Heart right ventricle (tissue), 16 donors: ENCODE measurements around the gene GPRC6A. TPM values are rescaled to one million over a fixed set of nuclear protein-coding genes. Genes with fewer than 3 reads are reported as not detected.

Experiments used
- ATAC-seq, 8 donors: fragments of 200-7000 bp; cut with Tn5 transposase; one replicate each; pipeline ENCODE4 v1.9.1; 2020; ENCODE audit warnings: mild to moderate bottlenecking in 8 of 8, moderate library complexity in 8 of 8, moderate number of reproducible peaks in 1 of 8
- DNase-seq, 2 donors: peaks; one replicate each; pipeline ENCODE4 v3.0.0-alpha.2; 2020
- H3K27ac ChIP-seq, 10 donors: fragments of 200-600 bp; sonication (generic) in 2 of 10; one replicate each; pipeline versions ENCODE4 v1.5.0 to v1.8.0; 2020 to 2022; ENCODE audit warnings: mild to moderate bottlenecking in 3 of 10
- H3K27me3 ChIP-seq, 7 donors: fragments of 200-600 bp; one replicate each; pipeline ENCODE4 v1.8.0; 2021 to 2022; ENCODE audit warnings: mild to moderate bottlenecking in 2 of 7
- H3K36me3 ChIP-seq, 9 donors: fragments of 200-600 bp; sonication (generic) in 1 of 9; one replicate each; pipeline versions ENCODE4 v1.5.0 to v1.8.0; 2020 to 2022; ENCODE audit warnings: mild to moderate bottlenecking in 2 of 9
- H3K4me1 ChIP-seq, 9 donors: fragments of 200-600 bp; sonication (generic) in 1 of 9; one replicate each; pipeline versions ENCODE4 v1.5.0 to v1.8.0; 2020 to 2022; ENCODE audit warnings: mild to moderate bottlenecking in 4 of 9
- H3K4me3 ChIP-seq, 10 donors: fragments of 200-600 bp; sonication (generic) in 2 of 10; one replicate each; pipeline versions ENCODE4 v1.5.0 to v1.8.0; 2020 to 2022; ENCODE audit warnings: mild to moderate bottlenecking in 7 of 10, moderate library complexity in 2 of 10
- H3K9me3 ChIP-seq, 11 donors: fragments of 200-600 bp in 10 of 11; sonication (generic) in 2 of 11; one replicate each; pipeline versions ENCODE4 v1.5.0 to v1.8.0; 2013 to 2022; ENCODE audit warnings: mild to moderate bottlenecking in 2 of 11, control low read depth in 1 of 11, moderate library complexity in 1 of 11
- WGBS, 2 donors: extraction: QIAGEN DNeasy Blood & Tissue Kit; methylation state at CpG; one replicate each; pipeline ENCODE4 v1.1.7; 2013; ENCODE audit warnings: inconsistent platforms in 1 of 2; 5-methylcytosine and 5-hydroxymethylcytosine counted together
- intact Hi-C, 10 donors: fragments of 100-400 bp; cut with DNase I; formaldehyde crosslinking; loops; one replicate each; pipeline versions ENCODE4 v1.11.1 to v1.14.2; 2022
- polyA plus RNA-seq, 2 donors: library from polyadenylated mRNA; stranded (reverse); fragments of 200-250 nt; gene quantifications; one replicate each; pipeline ENCODE4 v1.2.3, GENCODE V29; 2013
- total RNA-seq, 10 donors: library from RNA; stranded (reverse); fragmentation: NEBNext Ultra II Directional in 3 of 10; extraction: Animal tissue kit (Norgen Biotek cat#: 25700) in 3 of 10; gene quantifications; one replicate each; pipeline versions ENCODE4 v1.2.1 to v1.2.4, GENCODE V29; 2021 to 2023
- TF ChIP-seq, protein P1 (sequence below), 9 donors: fragments of 200-600 bp; sonication (generic) in 2 of 9; IDR thresholded peaks; one replicate each; pipeline versions ENCODE4 v1.5.0 to v1.8.0; 2021 to 2022; ENCODE audit warnings: antibody characterized with exemption in 9 of 9, mild to moderate bottlenecking in 5 of 9, moderate library complexity in 1 of 9
- donor health status: Arrhythmogenic right ventricular cardiomyopathy.
- donor health status: ischemic (EF 13 %, LVEDD 7.1; RV severe dilation, severe dysfunction).
- donor health status: healthy with polysubstance abuse.
- donor health status: DM: no; HTN: yes; CAD: no.
- donor health status: DM: no; HTN: no; CAD: no.
- donor health status: ischemic (EF 25% LVEDD 6.9; RV normal size, moderate dysfunction).
- donor health status: ischemic (EF 25% LVEDD 5.7; RV mildly dilated, moderate dysfunction).
- donor health status: healthy.
- donor health status: DM: yes; HTN: yes; CAD: no.
- donor health status: Ischemic cardiomyopathy.
- donor health status: ischemic (EF 35%, LVEDD 5.7; RV mildly dilated, moderate dysfunction).
- donor health status: nonischemic (EF 11% LVEDD 7.7; RV severe dilation, severe dysfunction).
- donor health status: DM: yes; HTN: yes; CAD: no.
- donor health status: PGD.
- donor health status: ischemic (EF 29% LVEDD 5.4; RV normal size, mild dysfunction).
- donor health status: nonischemic (EF 23%, LVEDD 6.1; RV moderate dilation, normal function).

GPRC6A gene
- total and polyA plus RNA-seq, 12 donors: not detected

GRCh38 chr6:116762235-116762634 is 66.6 kb downstream of the GPRC6A start:
- DNase-seq: no peak
- peaks cover 0 to 4% (median 0%) of the 10 kb centered on the region in 9 donors for H3K36me3 ChIP-seq
- H3K4me1 ChIP-seq: peaks cover 0 to 24% (median 15%) of the 10 kb centered on the region in 9 donors
- WGBS, 2 donors: 79 to 91% methylated on average over 1 of the region's 1 CpG
- intact Hi-C loops: no loop called here
- H3K27ac ChIP-seq: no peak overlapping the region
- TF ChIP-seq, protein P1, sequence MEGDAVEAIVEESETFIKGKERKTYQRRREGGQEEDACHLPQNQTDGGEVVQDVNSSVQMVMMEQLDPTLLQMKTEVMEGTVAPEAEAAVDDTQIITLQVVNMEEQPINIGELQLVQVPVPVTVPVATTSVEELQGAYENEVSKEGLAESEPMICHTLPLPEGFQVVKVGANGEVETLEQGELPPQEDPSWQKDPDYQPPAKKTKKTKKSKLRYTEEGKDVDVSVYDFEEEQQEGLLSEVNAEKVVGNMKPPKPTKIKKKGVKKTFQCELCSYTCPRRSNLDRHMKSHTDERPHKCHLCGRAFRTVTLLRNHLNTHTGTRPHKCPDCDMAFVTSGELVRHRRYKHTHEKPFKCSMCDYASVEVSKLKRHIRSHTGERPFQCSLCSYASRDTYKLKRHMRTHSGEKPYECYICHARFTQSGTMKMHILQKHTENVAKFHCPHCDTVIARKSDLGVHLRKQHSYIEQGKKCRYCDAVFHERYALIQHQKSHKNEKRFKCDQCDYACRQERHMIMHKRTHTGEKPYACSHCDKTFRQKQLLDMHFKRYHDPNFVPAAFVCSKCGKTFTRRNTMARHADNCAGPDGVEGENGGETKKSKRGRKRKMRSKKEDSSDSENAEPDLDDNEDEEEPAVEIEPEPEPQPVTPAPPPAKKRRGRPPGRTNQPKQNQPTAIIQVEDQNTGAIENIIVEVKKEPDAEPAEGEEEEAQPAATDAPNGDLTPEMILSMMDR (IDR thresholded peaks at IDR 0.05): no peak
- H3K27me3 ChIP-seq: peaks cover 8 to 54% (median 29%) of the 10 kb centered on the region in 7 donors
- H3K9me3 ChIP-seq: no peaks in the 10 kb centered on the region
- H3K4me3 ChIP-seq: no peak overlapping the region
- ATAC-seq: no peak

- TF ChIP-seq, protein P1 (IDR thresholded peaks at IDR 0.05): no peak
- no peak overlapping the region for H3K27ac ChIP-seq
- H3K4me3 ChIP-seq: no peak overlapping the region
- intact Hi-C loops: no loop called here
- ATAC-seq (no peak), DNase-seq (no peak)
- peaks cover 8 to 49% (median 29%) of the 10 kb centered on the region in 7 donors for H3K27me3 ChIP-seq
- peaks cover 0 to 4% (median 0%) of the 10 kb centered on the region in 9 donors for H3K36me3 ChIP-seq
- WGBS, 2 donors: 60 to 65% methylated on average over 4 of the region's 4 CpGs
- H3K4me1 ChIP-seq: peaks cover 0 to 21% (median 15%) of the 10 kb centered on the region in 9 donors
- H3K9me3 ChIP-seq: no peaks in the 10 kb centered on the region
Observed at GRCh38 chr6:116761779-116762178, 67.1 kb downstream of the GPRC6A start.

DNA sequence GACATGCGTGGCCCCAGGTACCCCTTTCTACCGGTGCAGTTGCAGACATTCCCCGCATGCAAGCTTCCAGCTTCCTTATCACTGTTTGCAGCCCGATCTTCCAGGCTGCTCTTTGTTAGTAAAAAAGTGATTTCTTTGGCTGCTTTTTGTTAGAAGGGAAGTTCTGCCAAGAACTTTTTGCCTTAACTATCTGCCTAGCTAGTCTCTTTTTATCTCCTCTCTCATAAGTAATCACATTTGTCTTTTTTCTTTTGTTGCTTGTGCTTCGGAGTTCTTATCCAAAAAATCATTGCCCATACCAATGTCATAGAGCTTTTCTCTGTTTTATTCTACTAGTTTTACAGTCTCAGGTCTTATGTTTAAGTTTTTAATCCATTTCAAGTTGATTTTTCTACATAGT is 83.7 kb downstream of the GPRC6A start:
- Histone ChIP-seq H3K36me3 (no peaks in the 10 kb centered on the region), H3K9me3 (peaks cover 0 to 31% (median 0%) of the 10 kb centered on the region in 11 donors), H3K4me3 (no peak overlapping the region), H3K27ac (no peak overlapping the region), H3K27me3 (no peaks in the 10 kb centered on the region), H3K4me1 (no peaks in the 10 kb centered on the region)
- WGBS, 2 donors: 52 to 60% methylated on average over 5 of the region's 5 CpGs
- ATAC-seq: no peak
- no peak for DNase-seq
- TF ChIP-seq, protein P1 (IDR thresholded peaks at IDR 0.05): no peak
- intact Hi-C loops: no loop called here

Other genes starting within 250 kb of the GPRC6A start
- under 1 TPM in 8 of 10 donors, not detected in 2; 0.11 to 0.55 (median 0.22) TPM for gene RSPH4A, start 212.6 kb downstream of the GPRC6A start, total RNA-seq
- gene RSPH4A, start 212.6 kb downstream of the GPRC6A start, polyA plus RNA-seq: under 1 TPM; 0.14 to 0.44 TPM
- 1 to 10 TPM; 2.9 to 4.7 (median 4.1) TPM for gene ZUP1, start 160.3 kb downstream of the GPRC6A start, total RNA-seq
- 1 to 10 TPM; 2.9 to 9.1 TPM for gene ZUP1, start 160.3 kb downstream of the GPRC6A start, polyA plus RNA-seq
- gene KPNA5, start 147.9 kb downstream of the GPRC6A start, total RNA-seq: 10 to 100 TPM in 1 of 10 donors, 1 to 10 TPM in 9; 6.8 to 11.7 (median 8.3) TPM
- gene KPNA5, start 147.9 kb downstream of the GPRC6A start, polyA plus RNA-seq: 1 to 10 TPM; 1.0 to 2.7 TPM
- gene FAM162B, start 63.4 kb downstream of the GPRC6A start, total RNA-seq: 1 to 10 TPM; 1.3 to 8.0 (median 2.5) TPM
- 1 to 10 TPM; 6.1 to 7.5 TPM for gene FAM162B, start 63.4 kb downstream of the GPRC6A start, polyA plus RNA-seq
- gene RFX6, start 48.2 kb upstream of the GPRC6A start, total RNA-seq: not detected
- not detected for gene RFX6, start 48.2 kb upstream of the GPRC6A start, polyA plus RNA-seq